Measurements from ENCODE around the gene ZNF335. TPM values are rescaled to one million over a fixed set of nuclear protein-coding genes. Genes with fewer than 3 reads are reported as not detected.

The ZNF335 gene
- total RNA-seq, 4 donors from 2014 or later = 10.5 to 22.5 (median 19.8) TPM

- WGBS, 2 donors = 84 to 97% methylated on average over 3 to 6 of the region's 6 CpGs
- Histone ChIP-seq H3K36me3 (peaks cover 60 to 100% (median 69%) of the 10 kb centered on the region in 3 donors), H3K4me3 (no peak overlapping the region), H3K27ac (peak overlapping the region; percentile 59 to 84 (median 74)), H3K9me3 (no peaks in the 10 kb centered on the region), H3K4me1 (peaks cover 22 to 76% (median 31%) of the 10 kb centered on the region in 3 donors), H3K27me3 (no peaks in the 10 kb centered on the region)
- intact Hi-C loops (cut with DNase I) = loop anchor here (10.0 kb wide), 1 partner anchor 49 kb away; the partner anchor contains the start of genes CTSA and NEURL2
- no peak for DNase-seq
- no peak for TF ChIP-seq POLR2A (IDR thresholded peaks at IDR 0.05)
- TF ChIP-seq, protein P1, sequence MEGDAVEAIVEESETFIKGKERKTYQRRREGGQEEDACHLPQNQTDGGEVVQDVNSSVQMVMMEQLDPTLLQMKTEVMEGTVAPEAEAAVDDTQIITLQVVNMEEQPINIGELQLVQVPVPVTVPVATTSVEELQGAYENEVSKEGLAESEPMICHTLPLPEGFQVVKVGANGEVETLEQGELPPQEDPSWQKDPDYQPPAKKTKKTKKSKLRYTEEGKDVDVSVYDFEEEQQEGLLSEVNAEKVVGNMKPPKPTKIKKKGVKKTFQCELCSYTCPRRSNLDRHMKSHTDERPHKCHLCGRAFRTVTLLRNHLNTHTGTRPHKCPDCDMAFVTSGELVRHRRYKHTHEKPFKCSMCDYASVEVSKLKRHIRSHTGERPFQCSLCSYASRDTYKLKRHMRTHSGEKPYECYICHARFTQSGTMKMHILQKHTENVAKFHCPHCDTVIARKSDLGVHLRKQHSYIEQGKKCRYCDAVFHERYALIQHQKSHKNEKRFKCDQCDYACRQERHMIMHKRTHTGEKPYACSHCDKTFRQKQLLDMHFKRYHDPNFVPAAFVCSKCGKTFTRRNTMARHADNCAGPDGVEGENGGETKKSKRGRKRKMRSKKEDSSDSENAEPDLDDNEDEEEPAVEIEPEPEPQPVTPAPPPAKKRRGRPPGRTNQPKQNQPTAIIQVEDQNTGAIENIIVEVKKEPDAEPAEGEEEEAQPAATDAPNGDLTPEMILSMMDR (IDR thresholded peaks at IDR 0.05) = no peak
Observed at GRCh38 chr20:45943613-45944012, 28.4 kb downstream of the ZNF335 start.

- 83 to 94% methylated on average over 1 to 8 of the region's 13 CpGs for WGBS, 2 donors
- peaks cover 48 to 88% (median 68%) of the 10 kb centered on the region in 3 donors for H3K36me3 ChIP-seq
- no peak for DNase-seq
- no peaks in the 10 kb centered on the region for H3K9me3 ChIP-seq
- TF ChIP-seq POLR2A (IDR thresholded peaks at IDR 0.05) = no peak
- TF ChIP-seq, protein P1 (IDR thresholded peaks at IDR 0.05) = no peak
- H3K27ac ChIP-seq = no peak overlapping the region
- peaks cover 16 to 72% (median 16%) of the 10 kb centered on the region in 3 donors for H3K4me1 ChIP-seq
- H3K27me3 ChIP-seq = no peaks in the 10 kb centered on the region
- H3K4me3 ChIP-seq = no peak overlapping the region
- intact Hi-C loops (cut with DNase I) = loop anchor here (10.0 kb wide), 1 partner anchor 46 kb away; the partner anchor contains the start of genes CTSA and NEURL2
Observed at GRCh38 chr20:45940469-45940868, 31.5 kb downstream of the ZNF335 start.

GRCh38 chr20:45940053-45940452 lies 31.9 kb downstream of the ZNF335 start:
- TF ChIP-seq, protein P1 (IDR thresholded peaks at IDR 0.05) = no peak
- TF ChIP-seq POLR2A (IDR thresholded peaks at IDR 0.05) = no peak
- 40 to 80% methylated on average over 1 to 2 of the region's 3 CpGs for WGBS, 2 donors
- Histone ChIP-seq H3K27ac (no peak overlapping the region), H3K9me3 (no peaks in the 10 kb centered on the region), H3K36me3 (peaks cover 45 to 84% (median 65%) of the 10 kb centered on the region in 3 donors), H3K27me3 (no peaks in the 10 kb centered on the region), H3K4me3 (no peak overlapping the region), H3K4me1 (peaks cover 13 to 70% (median 16%) of the 10 kb centered on the region in 3 donors)
- intact Hi-C loops (cut with DNase I) = loop anchor here (10.0 kb wide), 1 partner anchor 45 kb away; the partner anchor contains the start of genes CTSA and NEURL2
- no peak for DNase-seq

- intact Hi-C loops (cut with DNase I) = no loop called here
- DNase-seq = no peak
- peaks cover 8 to 59% (median 13%) of the 10 kb centered on the region in 3 donors for H3K4me1 ChIP-seq
- H3K36me3 ChIP-seq = peaks cover 45 to 73% (median 58%) of the 10 kb centered on the region in 3 donors
- H3K9me3 ChIP-seq = no peaks in the 10 kb centered on the region
- no peaks in the 10 kb centered on the region for H3K27me3 ChIP-seq
- H3K27ac ChIP-seq = no peak overlapping the region
- WGBS, 2 donors = 83 to 86% methylated on average over 2 to 6 of the region's 13 CpGs
- TF ChIP-seq, protein P1 (IDR thresholded peaks at IDR 0.05) = no peak
- TF ChIP-seq POLR2A (IDR thresholded peaks at IDR 0.05) = no peak
- no peak overlapping the region for H3K4me3 ChIP-seq
Observed at GRCh38 chr20:45938727-45939438, 33.1 kb downstream of the ZNF335 start.

- Histone ChIP-seq H3K4me1 (peaks cover 16 to 61% (median 18%) of the 10 kb centered on the region in 3 donors), H3K27me3 (no peaks in the 10 kb centered on the region), H3K4me3 (no peak overlapping the region), H3K27ac (no peak overlapping the region), H3K9me3 (no peaks in the 10 kb centered on the region), H3K36me3 (peaks cover 34 to 64% (median 47%) of the 10 kb centered on the region in 3 donors)
- 65 to 83% methylated on average over 2 of the region's 2 CpGs for WGBS, 2 donors
- TF ChIP-seq, protein P1 (IDR thresholded peaks at IDR 0.05) = no peak
- TF ChIP-seq POLR2A (IDR thresholded peaks at IDR 0.05) = no peak
- DNase-seq = no peak
- intact Hi-C loops (cut with DNase I) = no loop called here
Observed at GRCh38 chr20:45937765-45938164, 34.2 kb downstream of the ZNF335 start.
